Mammary epithelial cell (primary cell): ENCODE results near the gene INPP5F.

Experiments
- CTCF ChIP-seq, 2 donors: IDR thresholded peaks in 1 of 2; conservative IDR thresholded peaks in 1 of 2; 2 replicates each; pipeline ENCODE4 v1.5.1; 2011 to 2012; ENCODE audit warnings: inconsistent platforms in 2 of 2, low read length in 2 of 2, mild to moderate bottlenecking in 2 of 2, control low read depth in 1 of 2, low read depth in 1 of 2; ENCODE audit not compliant: insufficient read depth in 1 of 2; ENCODE audit errors: extremely low read depth in 1 of 2
- EZH2 ChIP-seq: IDR thresholded peaks from 2 replicates; pipeline ENCODE4 v1.6.1; 2012; ENCODE audit warnings: low read length, inconsistent platforms, borderline replicate concordance

GRCh38 chr10:119725517-119725827 is 378 bp upstream of the INPP5F start:
- no peak for TF ChIP-seq CTCF (conservative IDR thresholded peaks at IDR 0.05 in 1 of 2, IDR thresholded peaks at IDR 0.05 in 1 of 2; ENCODE audit: extremely low read depth in 1 of 2, insufficient read depth in 1 of 2, low read depth in 1 of 2, low read length in 2 of 2)
- no peak for TF ChIP-seq EZH2
